Kidney epithelial cell (primary cell): ENCODE results near the gene SIM2. TPM values are rescaled to one million over a fixed set of nuclear protein-coding genes. Genes with fewer than 3 reads are reported as not detected.

Source experiments
- DNase-seq: peaks from one replicate; pipeline ENCODE4 v3.0.0-alpha.2; 2010; ENCODE audit warnings: low read depth
- H3K27me3 ChIP-seq: 2 replicates; pipeline ENCODE4 v1.6.0; 2011; ENCODE audit warnings: low read length; ENCODE audit not compliant: control insufficient read depth, insufficient read depth
- H3K36me3 ChIP-seq: 2 replicates; pipeline ENCODE4 v1.5.1; 2011; ENCODE audit warnings: low read length; ENCODE audit not compliant: control insufficient read depth, insufficient read depth
- H3K4me3 ChIP-seq: 2 replicates; pipeline ENCODE4 v1.5.1; 2011; ENCODE audit warnings: low read depth, mild to moderate bottlenecking, control low read depth, low read length
- total RNA-seq: library from RNA; depleted of rRNA; stranded (reverse); fragments of >200 nt; gene quantifications from 2 replicates; pipeline ENCODE4 v1.2.3, GENCODE V29; 2015
- TF ChIP-seq, protein P1 (sequence below): IDR thresholded peaks from 2 replicates; pipeline ENCODE4 v1.5.1; 2011; ENCODE audit warnings: mild to moderate bottlenecking, moderate library complexity, low read length, control low read depth, inconsistent platforms; ENCODE audit not compliant: insufficient read depth, poor library complexity, severe bottlenecking

SIM2 gene
- total RNA-seq, 1 donor from 2014 or later: 9.5 TPM

DNA sequence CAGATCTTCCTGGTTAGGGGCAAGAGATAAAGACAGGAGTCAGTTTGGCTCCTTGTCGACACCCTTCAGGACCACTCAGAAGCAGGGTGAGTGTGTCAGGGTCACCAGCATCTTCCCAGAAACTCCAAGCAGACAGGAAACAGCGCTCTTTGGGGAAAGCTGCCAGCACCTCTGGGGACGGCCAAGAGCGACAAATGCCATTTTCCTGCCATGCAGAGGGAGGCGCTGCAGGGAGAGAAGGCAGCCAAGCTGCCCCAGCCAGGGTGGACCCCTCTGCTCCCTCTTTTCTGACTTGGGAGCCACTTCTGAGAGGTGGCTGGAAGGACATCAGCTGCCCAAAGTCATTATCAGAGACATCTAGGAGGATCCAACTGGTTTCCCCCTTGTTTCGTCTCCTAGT lies 29.0 kb downstream of the SIM2 start:
- TF ChIP-seq, protein P1, sequence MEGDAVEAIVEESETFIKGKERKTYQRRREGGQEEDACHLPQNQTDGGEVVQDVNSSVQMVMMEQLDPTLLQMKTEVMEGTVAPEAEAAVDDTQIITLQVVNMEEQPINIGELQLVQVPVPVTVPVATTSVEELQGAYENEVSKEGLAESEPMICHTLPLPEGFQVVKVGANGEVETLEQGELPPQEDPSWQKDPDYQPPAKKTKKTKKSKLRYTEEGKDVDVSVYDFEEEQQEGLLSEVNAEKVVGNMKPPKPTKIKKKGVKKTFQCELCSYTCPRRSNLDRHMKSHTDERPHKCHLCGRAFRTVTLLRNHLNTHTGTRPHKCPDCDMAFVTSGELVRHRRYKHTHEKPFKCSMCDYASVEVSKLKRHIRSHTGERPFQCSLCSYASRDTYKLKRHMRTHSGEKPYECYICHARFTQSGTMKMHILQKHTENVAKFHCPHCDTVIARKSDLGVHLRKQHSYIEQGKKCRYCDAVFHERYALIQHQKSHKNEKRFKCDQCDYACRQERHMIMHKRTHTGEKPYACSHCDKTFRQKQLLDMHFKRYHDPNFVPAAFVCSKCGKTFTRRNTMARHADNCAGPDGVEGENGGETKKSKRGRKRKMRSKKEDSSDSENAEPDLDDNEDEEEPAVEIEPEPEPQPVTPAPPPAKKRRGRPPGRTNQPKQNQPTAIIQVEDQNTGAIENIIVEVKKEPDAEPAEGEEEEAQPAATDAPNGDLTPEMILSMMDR: no peak
- Histone ChIP-seq H3K27me3 (peaks cover 27% of the 10 kb centered on the region), H3K4me3 (no peak overlapping the region), H3K36me3 (no peaks in the 10 kb centered on the region)
- DNase-seq: no peak

- TF ChIP-seq, protein P1: no peak
- Histone ChIP-seq H3K36me3 (no peaks in the 10 kb centered on the region), H3K27me3 (peaks cover 27% of the 10 kb centered on the region), H3K4me3 (no peak overlapping the region)
- DNase-seq: peak; percentile 29
Measured at GRCh38 chr21:36728371-36729111, 29.6 kb downstream of the SIM2 start.

- Histone ChIP-seq H3K27me3 (peaks cover 27% of the 10 kb centered on the region), H3K36me3 (no peaks in the 10 kb centered on the region), H3K4me3 (no peak overlapping the region)
- TF ChIP-seq, protein P1: no peak
- DNase-seq: no peak
Measured at GRCh38 chr21:36729310-36729970, 30.5 kb downstream of the SIM2 start.

- Histone ChIP-seq H3K4me3 (no peak overlapping the region), H3K36me3 (no peaks in the 10 kb centered on the region), H3K27me3 (peaks cover 27% of the 10 kb centered on the region)
- TF ChIP-seq, protein P1: no peak
- no peak for DNase-seq
Measured at GRCh38 chr21:36730291-36731281, 31.7 kb downstream of the SIM2 start.

DNA sequence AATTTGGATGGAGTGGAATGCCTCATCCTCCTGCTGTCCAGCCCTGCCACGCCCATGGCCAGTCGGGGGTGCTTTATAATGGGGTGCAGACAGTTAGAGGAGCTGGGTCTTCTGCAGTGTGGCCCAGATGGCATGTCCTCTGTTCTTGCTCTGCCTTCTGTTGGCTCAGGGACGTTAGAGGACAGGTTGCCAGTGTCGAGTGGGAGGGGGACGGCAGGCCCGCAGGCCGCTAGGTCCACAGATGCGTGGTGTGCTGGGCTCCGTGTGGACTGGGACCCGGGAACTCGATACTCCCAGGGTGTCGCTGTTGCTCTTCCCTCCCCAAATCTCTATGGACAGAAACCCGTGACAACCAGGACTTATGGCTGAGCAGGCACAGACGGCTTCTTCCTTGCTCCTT lies 33.3 kb downstream of the SIM2 start:
- DNase-seq: no peak
- no peak overlapping the region for H3K4me3 ChIP-seq
- H3K27me3 ChIP-seq: peaks cover 27% of the 10 kb centered on the region
- H3K36me3 ChIP-seq: no peaks in the 10 kb centered on the region
- TF ChIP-seq, protein P1: no peak
